Globus pallidus (tissue), 1 donor: ENCODE measurements around the gene DIAPH2.

ENCODE experiments used
- DNase-seq: peaks from one replicate; pipeline ENCODE4 v3.0.0-alpha.2; 2015; ENCODE audit warnings: low spot score

The DIAPH2 gene

GRCh38 chrX:97309487-97310116 is 625.0 kb downstream of the DIAPH2 start:
- DNase-seq: no peak

GRCh38 chrX:97310373-97310772 is 625.7 kb downstream of the DIAPH2 start:
- DNase-seq: no peak

- no peak for DNase-seq
Observed at GRCh38 chrX:97311066-97311778, 626.6 kb downstream of the DIAPH2 start.

- no peak for DNase-seq
Observed at GRCh38 chrX:97314345-97314744, 629.7 kb downstream of the DIAPH2 start.

GRCh38 chrX:97315939-97316338 is 631.3 kb downstream of the DIAPH2 start:
- DNase-seq: no peak

- no peak for DNase-seq
Observed at GRCh38 chrX:97320305-97320704, 635.7 kb downstream of the DIAPH2 start.

GRCh38 chrX:97322401-97322800 is 637.8 kb downstream of the DIAPH2 start:
- DNase-seq: no peak

- no peak for DNase-seq
Observed at GRCh38 chrX:97326456-97326855, 641.8 kb downstream of the DIAPH2 start.

- DNase-seq: no peak
Observed at GRCh38 chrX:97328853-97329390, 644.3 kb downstream of the DIAPH2 start.

- no peak for DNase-seq
Observed at GRCh38 chrX:97330151-97330550, 645.5 kb downstream of the DIAPH2 start.

GRCh38 chrX:97332963-97333362 is 648.3 kb downstream of the DIAPH2 start:
- DNase-seq: no peak

- no peak for DNase-seq
Observed at GRCh38 chrX:97334850-97335249, 650.2 kb downstream of the DIAPH2 start.

- no peak for DNase-seq
Observed at GRCh38 chrX:97344724-97345123, 660.1 kb downstream of the DIAPH2 start.

GRCh38 chrX:97358941-97359340 is 674.3 kb downstream of the DIAPH2 start:
- DNase-seq: no peak

GRCh38 chrX:97363843-97364242 is 679.2 kb downstream of the DIAPH2 start:
- DNase-seq: no peak

- DNase-seq: no peak
Observed at GRCh38 chrX:97366237-97366636, 681.6 kb downstream of the DIAPH2 start.

GRCh38 chrX:97367125-97367524 is 682.5 kb downstream of the DIAPH2 start:
- DNase-seq: no peak

- DNase-seq: no peak
Observed at GRCh38 chrX:97369947-97370346, 685.3 kb downstream of the DIAPH2 start.

- DNase-seq: no peak
Observed at GRCh38 chrX:97372001-97372766, 687.5 kb downstream of the DIAPH2 start.

GRCh38 chrX:97374266-97374665 is 689.6 kb downstream of the DIAPH2 start:
- no peak for DNase-seq

- DNase-seq: no peak
Observed at GRCh38 chrX:97380200-97380599, 695.6 kb downstream of the DIAPH2 start.

- DNase-seq: no peak
Observed at GRCh38 chrX:97384685-97385084, 700.0 kb downstream of the DIAPH2 start.

GRCh38 chrX:97387004-97387403 is 702.4 kb downstream of the DIAPH2 start:
- DNase-seq: no peak
